ENCODE data around the gene ENAH.
"Not testable (repeated sequence)": the region's sequence is repeated elsewhere in the genome, so short reads cannot be mapped to it uniquely, and the experiment has no call there.

ENAH gene

DNA sequence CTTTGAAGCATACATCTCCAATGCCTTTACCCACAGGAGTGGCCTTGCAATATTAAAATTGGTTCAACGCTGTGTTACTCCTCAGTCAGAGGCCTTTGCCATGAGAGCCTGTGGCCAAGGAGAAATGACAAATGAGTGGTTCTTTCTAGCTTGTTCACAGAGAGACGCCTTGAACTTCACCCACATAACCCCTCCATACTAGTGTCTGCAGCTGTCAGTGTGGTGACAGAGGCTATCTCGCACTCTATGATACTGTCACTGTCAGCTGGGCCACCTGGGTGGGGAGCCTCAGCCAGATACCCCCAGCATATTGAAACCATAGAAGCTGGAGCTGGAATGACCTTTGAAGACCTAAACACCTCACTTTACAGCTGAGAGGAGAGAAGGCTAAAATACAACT lies 167.7 kb downstream of the ENAH start:
- no peak for DNase-seq

DNA sequence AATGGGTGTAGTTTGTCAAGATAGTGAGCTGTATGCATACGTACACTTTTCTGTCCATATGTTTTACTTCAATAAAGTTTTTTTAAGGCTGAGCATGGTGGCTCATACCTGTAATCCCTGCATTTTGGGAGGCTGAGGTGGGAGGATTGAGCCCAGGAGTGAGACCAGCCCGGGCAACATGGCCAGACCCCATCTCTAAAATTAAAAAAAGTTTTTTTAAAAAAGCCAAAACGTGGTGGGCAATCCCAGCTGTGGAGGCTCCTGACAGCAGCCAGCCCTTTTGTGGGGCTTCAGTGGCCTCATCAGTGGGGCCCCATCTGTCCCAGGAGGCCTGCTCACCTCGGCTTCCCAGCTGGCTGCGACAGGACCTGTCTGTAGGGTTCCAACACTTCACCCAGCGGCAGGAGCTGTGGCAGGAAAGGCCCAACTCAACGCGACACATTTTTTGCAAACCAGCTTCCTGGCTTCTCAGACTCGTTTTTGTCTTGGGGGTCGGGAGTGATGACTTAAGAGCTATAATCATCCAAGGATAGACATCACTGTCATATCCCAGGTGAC lies 168.2 kb downstream of the ENAH start:
- DNase-seq, result no peak

DNA sequence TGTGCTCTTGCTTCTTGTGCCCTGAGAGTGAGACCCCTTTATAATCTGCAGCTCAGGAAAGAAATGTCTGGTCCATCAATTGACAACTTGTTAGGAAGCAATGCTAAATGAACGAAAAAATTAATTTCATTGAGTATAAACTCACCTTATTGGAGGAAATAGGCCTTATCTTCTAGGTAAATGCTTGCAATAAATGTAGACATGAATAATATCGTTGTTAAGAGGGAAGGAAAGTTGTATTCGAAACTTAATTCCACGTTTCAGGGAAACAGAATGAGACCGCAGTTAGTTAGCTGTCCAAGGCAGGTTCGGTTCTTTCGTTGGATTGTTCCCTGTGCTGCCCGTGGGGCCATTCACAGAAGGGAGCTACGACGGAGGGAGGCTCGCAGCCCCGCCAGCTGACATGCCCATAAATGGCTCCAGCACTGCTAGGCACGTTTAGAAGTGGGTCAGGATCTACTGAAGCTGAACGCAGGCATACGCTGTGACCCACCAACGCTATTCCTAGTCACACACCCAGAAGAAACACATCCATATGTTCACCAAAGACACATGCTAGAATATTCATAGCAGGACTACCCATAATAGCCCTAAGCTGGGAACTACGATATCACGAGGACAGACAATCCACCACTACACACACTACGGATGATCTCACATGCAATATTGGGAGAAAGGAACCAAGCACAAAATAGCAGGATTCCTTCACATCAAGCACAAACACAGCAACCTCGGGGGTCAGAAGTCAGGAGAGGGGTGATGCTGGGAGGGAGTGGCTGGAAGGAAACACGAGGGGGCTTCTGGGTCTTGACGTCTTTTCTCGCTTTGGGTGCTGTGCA lies 168.9 kb downstream of the ENAH start:
- DNase-seq, result no peak

DNA sequence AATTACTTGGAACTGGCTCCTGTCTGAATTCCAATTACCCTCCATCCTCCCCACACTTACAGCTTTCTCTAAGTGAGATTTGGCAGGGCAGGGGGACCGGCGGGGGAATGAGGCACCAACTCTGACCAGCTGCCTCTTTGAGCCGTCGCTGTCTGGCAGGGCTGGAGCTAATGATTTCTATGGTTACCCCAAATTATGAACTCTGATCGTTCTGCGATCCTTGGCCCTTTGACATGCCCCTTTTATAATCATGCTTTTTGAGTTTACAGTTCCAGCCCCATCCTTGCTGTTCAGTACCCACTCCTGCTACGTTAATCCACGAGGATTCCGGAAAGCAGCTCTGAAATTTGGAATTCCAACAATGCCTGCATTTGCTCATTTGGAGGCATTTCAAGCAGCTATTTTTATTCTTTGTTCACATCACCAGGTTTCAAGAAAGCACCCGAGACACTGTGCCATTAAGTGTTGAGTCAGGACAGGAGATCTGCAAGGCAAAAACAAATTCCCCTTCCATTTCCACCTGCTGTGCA lies 170.4 kb downstream of the ENAH start:
- DNase-seq, result no peak

DNA sequence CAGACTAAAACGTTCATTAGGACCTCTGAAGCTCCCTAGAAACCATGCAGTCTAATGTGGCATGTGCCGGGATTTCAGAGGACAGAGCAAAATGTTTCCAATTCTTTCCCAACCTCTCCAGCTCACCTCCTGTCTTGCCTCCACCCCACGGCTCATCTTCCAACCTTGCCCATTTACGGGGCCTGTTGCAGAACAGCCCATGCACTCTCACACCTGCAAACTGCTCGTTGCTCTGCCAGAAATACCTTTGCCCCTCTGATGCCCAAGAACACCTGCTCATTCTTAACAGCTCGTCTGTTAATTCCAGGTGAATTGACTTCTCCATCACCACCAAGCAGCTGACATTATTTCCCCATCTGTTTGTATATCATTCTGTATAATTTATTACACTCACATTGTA lies 171.2 kb downstream of the ENAH start:
- DNase-seq, result no peak

DNA sequence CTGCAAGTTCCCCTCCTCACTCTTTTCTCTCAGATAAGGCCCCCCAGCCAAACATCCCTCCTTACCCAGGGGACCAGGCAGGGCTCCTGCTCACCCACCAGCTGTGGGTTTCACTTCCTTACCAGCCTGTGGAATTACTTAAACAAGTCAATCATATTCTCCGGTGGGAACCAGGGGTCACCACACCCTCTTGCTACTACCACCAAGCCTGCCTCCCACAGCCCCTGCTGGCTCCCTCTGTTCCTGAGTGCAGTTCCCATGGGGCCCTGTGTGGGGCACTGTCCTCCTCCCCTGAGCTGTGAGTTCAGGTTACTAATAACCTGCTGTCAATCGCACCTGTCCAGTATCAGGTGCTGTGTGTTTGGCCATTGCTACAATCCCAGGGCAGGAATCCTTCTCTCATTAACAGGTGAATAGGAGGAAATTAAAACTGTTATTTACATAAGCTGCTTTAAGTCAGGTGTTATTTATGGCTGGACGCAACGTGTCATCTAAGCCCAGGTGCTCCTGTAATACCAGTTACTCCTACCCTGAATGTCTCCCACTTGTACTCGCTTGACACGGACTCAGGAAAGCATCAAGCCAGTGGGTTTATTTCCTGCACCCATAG lies 172.0 kb downstream of the ENAH start:
- peak; percentile 49 for DNase-seq

DNA sequence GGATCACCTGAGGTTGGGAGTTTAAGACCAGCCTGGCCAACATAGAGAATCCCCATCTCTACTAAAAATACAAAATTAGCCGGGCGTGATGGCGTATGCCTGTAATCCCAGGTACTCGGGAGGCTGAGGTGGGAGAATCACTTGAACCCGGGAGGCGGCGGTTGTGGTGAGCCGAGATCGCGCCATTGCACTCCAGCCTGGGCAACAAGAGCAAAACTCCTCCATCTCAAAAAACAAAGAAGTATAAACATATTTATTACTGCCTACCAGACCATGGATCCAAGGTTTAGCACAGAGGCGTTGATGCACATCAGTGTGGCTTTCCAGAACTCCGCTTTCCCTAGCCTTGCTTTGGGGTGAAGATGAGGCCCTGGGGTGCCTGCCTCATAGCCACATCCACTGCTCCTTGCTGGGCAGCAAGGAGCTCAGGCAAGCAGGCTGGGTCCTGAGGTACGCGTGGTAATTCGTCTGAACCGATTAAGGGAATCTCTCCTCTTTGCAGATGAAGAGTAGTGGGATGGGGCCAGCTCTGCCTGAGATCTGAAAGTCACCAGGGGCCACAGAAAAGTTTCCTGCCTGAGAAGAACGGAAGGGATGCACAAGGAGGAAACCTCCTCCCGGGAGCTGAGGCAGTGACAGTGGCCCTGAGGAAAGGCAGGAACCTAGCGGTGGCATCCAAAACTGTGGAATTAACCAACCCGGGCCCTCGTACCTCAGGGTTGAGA lies 172.8 kb downstream of the ENAH start:
- no peak for DNase-seq

DNA sequence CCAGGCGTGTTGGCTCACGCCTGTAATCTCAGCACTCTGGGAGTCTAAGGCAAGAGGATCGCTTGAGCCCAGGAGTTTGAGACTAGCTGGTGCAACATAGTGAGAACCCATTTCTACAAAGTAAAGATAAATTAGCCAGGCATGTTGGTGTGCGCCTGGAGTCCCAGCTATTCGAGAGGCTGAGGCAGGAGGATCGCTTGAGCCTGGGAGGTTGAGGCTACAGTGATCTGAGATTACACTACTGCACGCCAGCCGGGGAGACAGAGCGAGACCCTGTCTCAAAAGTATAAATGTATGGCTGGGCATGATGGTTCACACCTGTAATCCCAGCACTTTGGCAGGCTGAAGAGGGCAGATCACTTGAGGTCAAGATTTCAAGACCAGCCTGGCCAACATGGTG lies 173.6 kb downstream of the ENAH start:
- DNase-seq, result no peak

DNA sequence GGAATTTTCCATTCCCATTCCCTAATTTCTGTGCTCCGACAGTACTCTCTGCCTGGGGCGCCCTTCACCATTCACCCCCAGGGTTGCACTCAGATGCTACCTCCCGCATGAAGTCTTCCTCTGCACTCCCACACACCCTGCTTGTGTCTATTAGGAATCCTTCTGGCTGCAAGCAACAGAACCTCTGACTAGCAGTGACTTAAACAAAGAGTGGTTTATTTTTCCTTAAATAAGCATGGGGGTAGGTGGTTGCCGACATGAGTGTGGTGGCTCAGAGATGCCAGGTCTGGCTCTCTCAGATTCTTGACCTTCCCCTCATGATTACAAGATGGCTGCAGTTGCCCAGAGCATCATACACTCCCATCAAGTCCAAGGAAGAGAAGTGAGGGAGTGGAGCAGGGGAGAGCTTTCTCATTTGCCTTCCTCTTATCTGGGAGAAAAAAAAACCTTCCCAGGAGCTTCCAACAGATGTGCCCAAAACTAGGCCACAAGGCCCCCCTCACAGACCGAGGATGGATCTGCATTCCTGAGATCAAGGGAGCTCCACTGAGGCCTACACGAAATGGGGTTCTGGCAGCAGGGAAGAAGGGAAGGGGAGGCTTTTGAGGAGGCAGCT lies 175.5 kb downstream of the ENAH start:
- DNase-seq, result no peak

DNA sequence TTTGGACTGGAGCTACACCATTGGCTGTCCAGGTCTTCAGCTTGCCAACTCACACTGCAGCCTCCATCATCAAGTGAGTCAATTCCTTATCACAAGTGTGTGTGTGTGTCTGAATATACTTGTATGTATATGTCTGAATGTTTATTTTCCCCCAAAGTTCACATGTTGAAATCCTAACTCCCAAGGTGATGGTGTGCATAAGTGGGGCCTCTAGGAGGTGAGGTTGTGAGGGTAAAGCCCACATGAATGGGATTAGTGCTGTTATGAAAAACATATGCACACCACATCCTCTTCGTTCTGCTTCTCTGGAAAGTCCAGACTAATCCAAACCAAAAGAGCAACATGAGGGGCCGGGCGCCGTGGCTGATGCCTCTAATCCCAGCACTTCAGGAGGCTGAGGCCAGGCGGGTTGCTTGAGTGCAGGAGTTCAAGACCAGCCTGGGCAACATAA lies 176.4 kb downstream of the ENAH start:
- DNase-seq, result no peak

DNA sequence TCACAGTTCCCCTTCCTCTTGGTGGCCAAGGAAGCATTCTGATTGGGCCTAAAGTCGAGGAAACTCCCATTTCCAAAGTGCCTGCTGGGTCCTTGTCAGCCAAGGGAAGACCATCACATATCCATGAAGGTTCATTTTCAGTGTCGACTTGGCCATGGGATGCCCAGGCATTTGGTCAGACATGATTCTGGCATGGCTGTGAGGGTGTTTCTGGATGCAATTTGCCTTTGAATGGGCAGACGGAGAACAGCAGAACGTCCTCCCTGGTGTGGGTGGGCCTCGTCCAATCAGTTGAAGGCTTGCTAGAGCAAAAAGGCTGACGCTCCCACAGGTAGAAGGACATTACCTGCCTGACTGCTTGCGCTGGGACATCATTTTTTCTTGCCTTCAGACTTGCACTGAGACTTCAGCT lies 176.8 kb downstream of the ENAH start:
- DNase-seq, result no peak

DNA sequence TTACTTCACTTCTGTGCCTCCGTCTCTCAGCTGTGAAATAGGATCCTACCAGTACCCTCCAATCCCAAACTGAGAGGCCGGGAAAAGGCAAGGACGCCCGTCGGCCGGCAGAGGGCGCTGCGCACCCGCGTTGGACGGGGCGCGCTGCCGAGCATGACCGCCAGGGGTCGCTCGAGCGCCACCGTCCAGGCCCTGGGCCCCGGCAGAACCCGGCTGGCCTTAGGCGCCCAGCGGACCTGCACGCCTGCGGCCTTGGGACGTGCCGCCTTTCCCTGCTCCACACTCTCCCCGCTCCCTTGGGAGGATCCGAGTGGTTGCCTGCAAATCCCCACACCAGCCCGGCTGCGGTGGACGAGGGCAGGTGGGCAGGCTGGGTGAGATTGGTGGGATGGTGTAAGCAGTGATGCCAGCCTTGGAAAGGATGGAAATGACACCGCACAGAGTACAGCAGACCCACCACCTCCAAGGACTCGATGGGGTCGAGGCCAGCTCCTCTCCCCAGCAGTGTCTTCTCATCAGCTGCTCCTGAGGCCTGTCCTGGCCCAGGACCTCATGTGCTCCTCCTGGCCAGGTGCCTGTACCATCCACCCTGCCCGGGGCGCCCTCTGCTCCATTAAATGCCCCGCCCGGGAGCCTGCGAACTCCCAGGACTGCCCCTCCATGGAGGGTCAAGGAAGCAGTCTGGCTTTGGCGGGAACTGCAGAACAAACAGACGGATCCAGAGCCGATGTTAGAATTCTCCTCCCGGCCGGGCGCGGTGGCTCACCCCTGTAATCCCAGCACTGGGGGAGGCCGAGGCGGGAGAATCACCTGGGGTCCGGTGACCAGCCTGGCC lies 177.7 kb downstream of the ENAH start:
- DNase-seq, result peak; percentile 72

DNA sequence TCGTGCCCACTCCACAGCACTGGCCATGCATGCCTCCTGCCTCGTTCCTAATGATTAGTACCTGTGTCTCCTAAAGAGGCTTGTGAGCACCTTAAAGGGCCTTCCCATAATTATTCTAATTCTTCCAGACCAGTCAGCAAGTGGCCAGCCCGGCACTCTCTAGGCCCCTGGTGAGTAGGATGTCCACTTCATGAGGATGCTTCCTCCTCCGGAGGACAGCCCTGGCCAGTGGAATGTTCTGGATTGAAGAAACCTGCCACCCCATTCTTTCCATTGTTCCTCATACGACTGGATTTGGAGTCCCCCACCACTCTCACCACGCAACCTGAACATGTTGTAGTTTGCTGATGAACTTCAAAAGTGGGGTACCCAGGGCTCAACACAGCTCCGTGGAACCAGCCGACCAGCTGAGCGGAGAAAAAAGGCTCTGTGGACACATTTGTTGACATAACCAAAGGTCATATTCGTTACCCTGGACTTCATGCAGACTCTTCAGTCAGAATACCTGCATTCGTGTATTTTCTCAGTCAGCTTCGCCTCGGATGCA lies 178.4 kb downstream of the ENAH start:
- DNase-seq, result no peak

DNA sequence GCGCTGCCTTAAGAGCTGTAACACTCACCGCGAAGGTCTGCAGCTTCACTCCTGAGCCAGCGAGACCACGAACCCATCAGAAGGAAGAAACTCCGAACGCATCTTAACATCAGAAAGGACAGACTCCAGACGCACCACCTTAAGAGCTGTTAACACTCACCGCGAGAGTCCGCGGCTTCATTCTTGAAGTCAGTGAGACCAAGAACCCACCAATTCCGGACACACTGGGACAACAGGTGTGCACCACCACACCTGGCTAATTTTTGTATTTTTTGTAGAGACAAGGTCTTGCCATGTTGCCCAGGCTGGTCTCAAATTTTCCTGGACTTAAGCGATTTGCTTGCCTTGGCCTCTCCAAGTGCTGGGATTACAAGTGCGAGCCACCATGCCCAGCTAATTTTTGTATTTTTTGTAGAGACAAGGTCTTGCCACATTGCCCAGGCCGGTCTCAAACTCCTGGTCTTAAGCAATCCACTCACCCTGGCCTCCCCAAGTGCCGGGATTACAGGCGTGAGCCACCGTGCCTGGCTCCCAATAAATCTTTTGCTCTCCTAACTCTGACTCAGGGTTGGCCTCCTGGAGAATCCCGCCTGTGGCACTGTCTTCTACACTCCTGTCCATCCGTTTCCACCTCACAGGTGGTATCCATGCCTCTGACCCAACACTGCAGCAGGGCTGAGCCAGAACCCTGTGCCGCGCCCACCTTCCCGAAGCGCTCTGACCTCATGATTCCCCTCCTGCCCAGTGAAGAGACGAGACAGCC lies 179.1 kb downstream of the ENAH start:
- not testable (repeated sequence) for DNase-seq

DNA sequence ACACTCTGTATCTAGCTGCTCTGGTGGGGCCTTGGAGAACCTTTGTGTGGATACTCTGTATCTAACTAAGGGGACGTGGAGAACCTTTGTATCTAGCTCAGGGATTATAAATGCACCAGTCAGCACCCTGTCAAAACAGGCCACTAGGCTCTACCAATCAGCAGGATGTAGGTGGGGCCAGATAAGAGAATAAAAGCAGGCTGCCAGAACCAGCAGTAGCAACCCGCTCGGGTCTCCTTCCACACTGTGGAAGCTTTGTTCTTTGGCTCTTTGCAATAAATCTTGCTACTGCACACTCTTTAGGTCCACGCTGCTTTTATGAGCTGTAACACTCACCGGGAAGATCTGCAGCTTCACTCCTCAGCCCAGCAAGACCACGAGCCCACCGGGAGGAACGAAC lies 179.7 kb downstream of the ENAH start:
- DNase-seq, result peak; percentile 39

DNA sequence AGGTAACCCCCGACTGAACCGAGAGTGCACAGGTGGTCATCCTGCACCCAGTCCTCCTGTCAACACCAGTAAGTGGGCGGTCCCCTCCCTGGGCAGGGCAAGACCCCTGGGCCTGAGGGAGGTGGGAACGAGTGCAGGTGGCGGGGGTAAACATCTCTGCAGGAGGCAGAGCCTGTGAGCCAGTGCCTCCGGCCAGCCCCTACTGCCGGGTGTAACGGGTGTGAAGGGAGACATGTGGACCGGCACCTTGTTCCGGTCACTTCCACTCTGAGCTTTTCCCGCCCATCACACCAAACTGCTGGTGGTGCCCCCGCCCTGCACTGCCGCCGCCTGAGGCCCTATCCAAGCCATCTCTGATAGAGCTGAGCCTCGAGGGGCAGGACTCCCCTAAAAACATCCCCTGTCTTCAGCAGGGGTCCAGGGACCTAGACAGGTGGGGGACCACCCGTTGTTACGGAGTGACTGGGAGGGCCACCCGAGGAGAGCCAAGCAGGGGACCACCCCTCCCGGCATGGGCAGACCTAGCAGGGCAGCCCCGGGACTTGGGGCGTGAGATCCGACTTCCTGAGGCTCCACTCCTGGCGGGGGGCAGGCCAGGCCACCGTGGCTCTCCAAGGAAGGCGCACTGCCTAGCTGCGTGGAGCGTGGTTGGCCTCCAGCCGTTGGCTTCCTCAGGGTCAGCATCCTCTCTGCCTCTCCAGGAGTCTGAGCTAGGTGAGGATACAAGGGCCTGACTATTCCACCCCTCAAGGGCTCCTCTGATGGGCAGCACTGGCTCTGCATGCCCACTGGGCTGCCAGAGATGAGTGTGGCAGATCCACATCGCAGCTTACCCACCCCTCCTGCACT lies 181.2 kb downstream of the ENAH start:
- DNase-seq, result no peak

DNA sequence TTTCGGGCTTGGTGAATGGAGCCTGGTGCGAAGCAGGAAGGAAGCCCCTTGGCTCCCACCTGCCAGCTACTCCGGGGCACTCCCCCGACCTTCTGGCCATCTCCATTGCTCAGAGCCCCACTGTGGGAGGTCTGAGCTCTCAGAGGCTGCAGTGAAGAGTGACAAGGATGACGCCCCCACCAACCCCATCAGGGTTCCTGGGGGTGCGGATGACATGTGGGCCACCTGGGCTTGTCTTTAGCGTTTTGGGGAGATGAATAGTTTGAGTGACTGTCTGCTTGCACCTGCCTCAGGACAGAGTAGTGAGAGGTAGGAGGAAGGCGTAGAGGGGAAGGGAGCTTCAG lies 181.8 kb downstream of the ENAH start:
- no peak for DNase-seq

DNA sequence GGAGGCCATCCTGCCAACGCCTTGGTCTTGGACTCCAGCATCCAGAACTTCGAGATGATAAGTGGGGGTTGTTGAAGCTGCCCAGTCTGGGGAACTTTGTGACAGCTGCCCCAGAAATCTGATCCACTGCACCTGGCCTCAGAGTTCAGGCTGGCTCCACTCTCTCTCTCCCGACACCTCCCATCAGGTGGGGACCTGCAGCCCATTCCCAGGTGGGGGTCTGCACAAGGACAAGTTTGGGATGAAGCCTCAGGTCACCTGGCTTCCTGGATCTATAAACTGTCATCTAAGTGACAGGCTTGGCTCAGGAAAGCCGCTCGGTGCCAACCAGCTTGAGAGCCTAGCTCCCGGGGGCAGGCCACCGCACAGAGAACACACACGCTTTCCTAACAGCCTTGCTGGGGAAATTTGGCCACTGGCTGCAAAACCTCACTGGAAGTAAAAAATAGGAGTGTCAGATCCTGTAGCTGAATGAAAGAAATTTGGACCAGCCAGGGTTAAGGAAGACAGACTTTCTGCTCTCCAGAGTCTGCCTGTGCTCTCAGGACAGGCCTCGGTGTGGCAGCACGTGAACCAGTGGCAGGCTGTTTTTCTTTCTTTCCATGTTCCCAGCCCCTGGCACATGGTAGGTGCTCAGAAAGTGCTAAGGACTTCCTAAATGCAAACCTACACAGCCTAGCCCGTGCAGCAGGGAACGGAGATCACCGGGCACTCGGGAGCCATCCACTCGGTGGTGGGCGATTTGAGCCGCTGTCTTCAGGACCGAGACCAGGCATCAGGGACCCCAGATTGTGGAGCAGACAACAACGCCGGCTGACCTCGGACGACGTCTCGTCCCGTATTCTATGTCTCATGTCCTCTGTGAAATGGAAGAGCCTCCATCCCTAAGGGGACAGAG lies 182.5 kb downstream of the ENAH start:
- no peak for DNase-seq

DNA sequence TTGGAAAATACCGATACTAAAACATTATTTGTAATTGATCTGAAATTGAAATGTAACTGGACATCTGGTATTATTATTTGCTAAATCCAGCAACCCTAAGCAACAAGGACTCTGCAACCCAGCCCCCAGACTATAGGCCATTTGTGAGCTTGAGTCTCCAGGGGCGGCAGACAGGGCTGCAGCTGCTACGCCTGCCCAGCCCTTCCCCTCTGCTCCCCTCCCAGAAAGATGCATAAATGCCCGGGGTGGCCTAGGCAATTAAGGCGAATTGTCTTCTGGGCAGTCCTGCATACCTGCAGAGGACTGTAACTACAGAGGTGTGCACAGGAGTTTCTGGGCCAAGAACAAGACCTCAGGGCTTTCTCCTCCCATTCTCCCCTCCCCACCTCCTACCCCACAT lies 183.9 kb downstream of the ENAH start:
- DNase-seq, result no peak
